ENCODE measurements around the gene PRAMEF6. TPM values are rescaled to one million over a fixed set of nuclear protein-coding genes. Genes with fewer than 3 reads are reported as not detected.
"Not testable (repeated sequence)": the region's sequence is repeated elsewhere in the genome, so short reads cannot be mapped to it uniquely, and the experiment has no call there.

PRAMEF6 gene
- not detected for total RNA-seq

DNA sequence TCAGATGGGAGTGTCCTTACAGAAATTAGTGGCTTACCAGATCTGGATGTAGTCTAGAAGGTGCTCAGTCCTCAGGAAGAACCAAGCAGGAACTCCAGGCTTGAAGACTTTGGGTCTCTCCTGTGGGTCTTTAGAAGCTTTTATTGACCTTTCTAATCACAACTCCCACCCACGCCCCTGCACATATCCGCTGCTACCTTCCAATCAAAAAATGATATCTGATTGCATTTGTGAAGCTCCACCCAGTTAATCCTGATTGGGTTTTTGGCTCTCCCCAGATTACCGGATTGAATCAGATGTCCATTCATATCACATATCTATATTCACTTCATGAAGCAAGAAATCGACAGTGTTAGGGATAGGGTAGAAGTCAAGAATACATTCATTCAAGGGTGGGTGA lies at the start of gene PRAMEF6:
Gene PRAMEF6 (minus strand): TSS at position 101 of the 400 bp plus-strand sequence. CDS start 5,062 bp downstream, outside the sequence.
- H3K4me3 Mint-ChIP-seq; ATAC-seq; intact Hi-C loops (cut with DNase I, micrococcal nuclease); CTCF ChIA-PET; H3K27me3 Mint-ChIP-seq; H3K9me3 Mint-ChIP-seq (ENCODE audit: low read depth); H3K27ac Mint-ChIP-seq; H3K4me1 Mint-ChIP-seq; POLR2A ChIA-PET; H3K36me3 Mint-ChIP-seq (ENCODE audit: low read depth); DNase-seq: not testable (repeated sequence)

DNA sequence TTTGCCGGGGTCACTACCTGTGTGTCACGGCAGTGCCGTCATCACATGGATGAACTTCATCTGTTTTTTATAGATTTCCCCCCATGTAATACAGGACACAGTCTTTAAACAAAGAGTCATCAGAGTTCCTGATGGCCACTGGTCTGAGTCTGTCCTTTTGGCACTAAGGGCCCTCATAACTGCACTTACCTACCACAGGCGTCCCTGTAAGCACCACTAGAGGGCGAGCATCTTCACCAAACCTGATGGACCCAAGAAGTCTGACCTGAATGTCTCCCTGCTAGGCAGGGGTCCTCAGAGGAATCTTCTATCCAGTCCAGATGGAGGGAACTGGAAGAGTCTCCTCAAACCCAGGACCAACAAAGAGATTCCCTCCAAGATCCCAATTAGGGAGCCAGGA lies 23.0 kb downstream of the PRAMEF6 start:
- ATAC-seq; H3K36me3 Mint-ChIP-seq (ENCODE audit: low read depth); intact Hi-C loops (cut with DNase I, micrococcal nuclease); H3K9me3 Mint-ChIP-seq (ENCODE audit: low read depth); CTCF ChIA-PET; H3K4me1 Mint-ChIP-seq; H3K27ac Mint-ChIP-seq; H3K4me3 Mint-ChIP-seq; DNase-seq; POLR2A ChIA-PET; H3K27me3 Mint-ChIP-seq: not testable (repeated sequence)

DNA sequence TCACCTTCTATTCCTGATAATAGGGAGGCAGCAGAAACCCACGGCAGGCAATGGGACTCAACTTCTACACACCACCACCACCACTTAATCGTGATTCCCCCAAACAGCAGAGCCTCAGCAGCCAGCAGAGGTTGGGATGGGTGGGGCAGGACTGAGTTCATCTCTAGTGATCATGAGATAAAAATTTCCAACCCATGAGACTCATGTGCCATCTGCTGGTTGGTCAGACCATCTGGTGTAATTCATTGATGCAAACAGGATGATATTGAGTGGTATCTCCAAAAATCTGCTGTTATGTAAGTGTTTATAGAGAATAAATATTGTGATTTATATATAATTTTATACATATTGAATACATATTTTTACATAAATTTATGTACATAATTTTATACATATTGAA lies 25.6 kb downstream of the PRAMEF6 start:
- ATAC-seq; H3K4me3 Mint-ChIP-seq; intact Hi-C loops (cut with DNase I, micrococcal nuclease); H3K27me3 Mint-ChIP-seq; H3K27ac Mint-ChIP-seq; H3K36me3 Mint-ChIP-seq (ENCODE audit: low read depth); CTCF ChIA-PET; H3K4me1 Mint-ChIP-seq; POLR2A ChIA-PET; DNase-seq; H3K9me3 Mint-ChIP-seq (ENCODE audit: low read depth): not testable (repeated sequence)

- intact Hi-C loops (cut with DNase I, micrococcal nuclease); ATAC-seq; H3K4me1 Mint-ChIP-seq; H3K9me3 Mint-ChIP-seq (ENCODE audit: low read depth); DNase-seq; H3K4me3 Mint-ChIP-seq; CTCF ChIA-PET; H3K27ac Mint-ChIP-seq; POLR2A ChIA-PET; H3K36me3 Mint-ChIP-seq (ENCODE audit: low read depth); H3K27me3 Mint-ChIP-seq: not testable (repeated sequence)
These were observed 31.1 kb downstream of the PRAMEF6 start, which contains the start of gene PRAMEF7 for GRCh38 chr1:12916310-12916709. Gene PRAMEF7 (plus strand): TSS chr1:12916610. CDS start chr1:12917693, 1,083 bp downstream.

DNA sequence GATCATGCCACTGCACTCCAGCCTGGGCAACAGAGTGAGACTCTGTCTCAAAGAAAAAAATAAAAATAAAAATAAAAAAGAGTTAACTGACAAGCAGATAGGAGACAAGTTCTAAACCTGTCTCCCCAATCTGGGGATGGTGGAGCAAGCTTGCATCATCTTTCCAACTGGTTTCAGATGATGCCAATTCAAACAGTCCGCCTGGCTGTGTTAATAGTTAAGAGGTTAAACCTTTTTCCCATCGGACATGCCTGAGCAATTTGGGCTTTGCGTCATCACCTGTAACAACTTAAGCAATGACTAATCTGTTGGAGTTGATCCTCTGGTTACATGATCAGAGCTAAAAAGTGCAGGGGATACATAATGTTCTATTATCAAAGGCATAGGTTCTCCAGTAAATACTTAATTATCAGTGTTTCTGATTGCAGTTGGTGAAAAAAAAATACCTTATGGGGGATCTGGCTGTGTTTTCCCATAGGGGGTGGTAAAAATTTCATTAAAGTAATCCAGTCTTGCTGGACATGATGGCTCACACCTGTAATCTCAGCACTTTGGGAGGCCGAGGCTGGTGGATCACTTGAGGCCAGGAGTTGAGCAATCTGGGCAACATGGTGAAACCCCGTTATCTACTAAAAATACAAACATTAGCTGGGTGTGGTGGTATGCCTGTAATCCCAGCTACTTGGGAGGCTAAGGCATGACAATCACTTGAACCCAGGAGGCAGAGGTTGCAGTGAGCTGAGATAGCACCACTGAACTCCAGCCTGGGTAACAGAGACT lies 43.4 kb downstream of the PRAMEF6 start:
- H3K9me3 Mint-ChIP-seq (ENCODE audit: low read depth); H3K27ac Mint-ChIP-seq; H3K4me3 Mint-ChIP-seq; CTCF ChIA-PET; DNase-seq; H3K36me3 Mint-ChIP-seq (ENCODE audit: low read depth); ATAC-seq; H3K27me3 Mint-ChIP-seq; H3K4me1 Mint-ChIP-seq; intact Hi-C loops (cut with DNase I, micrococcal nuclease); POLR2A ChIA-PET: not testable (repeated sequence)

GRCh38 chr1:12899186-12899585 lies 48.2 kb downstream of the PRAMEF6 start:
- CTCF ChIA-PET; H3K27me3 Mint-ChIP-seq; H3K27ac Mint-ChIP-seq; H3K4me3 Mint-ChIP-seq; DNase-seq; H3K4me1 Mint-ChIP-seq; intact Hi-C loops (cut with DNase I, micrococcal nuclease); POLR2A ChIA-PET; ATAC-seq; H3K36me3 Mint-ChIP-seq (ENCODE audit: low read depth); H3K9me3 Mint-ChIP-seq (ENCODE audit: low read depth): not testable (repeated sequence)

GRCh38 chr1:12898170-12898569 lies 49.2 kb downstream of the PRAMEF6 start, which contains the start of gene PRAMEF10:
Gene PRAMEF10 (minus strand): TSS chr1:12898270. CDS start chr1:12895847, 2,423 bp downstream.
- POLR2A ChIA-PET; intact Hi-C loops (cut with DNase I, micrococcal nuclease); ATAC-seq; H3K36me3 Mint-ChIP-seq (ENCODE audit: low read depth); CTCF ChIA-PET; H3K27ac Mint-ChIP-seq; H3K4me3 Mint-ChIP-seq; H3K9me3 Mint-ChIP-seq (ENCODE audit: low read depth); H3K4me1 Mint-ChIP-seq; H3K27me3 Mint-ChIP-seq; DNase-seq: not testable (repeated sequence)

Other genes with a start within 250 kb of the PRAMEF6 start
- not detected for gene AADACL3, start 231.5 kb downstream of the PRAMEF6 start, total RNA-seq
- not detected for gene CFAP107, start 201.4 kb downstream of the PRAMEF6 start, total RNA-seq
- gene PRAMEF12, start 173.8 kb downstream of the PRAMEF6 start, total RNA-seq, result not detected
- gene PRAMEF1, start 156.2 kb downstream of the PRAMEF6 start, total RNA-seq, result not detected
- gene PRAMEF11, start 116.2 kb downstream of the PRAMEF6 start, total RNA-seq, result not detected
- not detected for gene HNRNPCL1, start 98.9 kb downstream of the PRAMEF6 start, total RNA-seq
- gene PRAMEF2, start 90.5 kb downstream of the PRAMEF6 start, total RNA-seq, result not detected
- not detected for gene PRAMEF4, start 61.4 kb downstream of the PRAMEF6 start, total RNA-seq
- gene PRAMEF10, start 49.3 kb downstream of the PRAMEF6 start, total RNA-seq, result not detected
- not detected for gene PRAMEF7, start 31.0 kb downstream of the PRAMEF6 start, total RNA-seq
- not detected for gene PRAMEF27, start 109.0 kb upstream of the PRAMEF6 start, total RNA-seq
- gene HNRNPCL3, start 113.2 kb upstream of the PRAMEF6 start, total RNA-seq, result not detected
- gene PRAMEF25, start 123.2 kb upstream of the PRAMEF6 start, total RNA-seq, result not detected
- not detected for gene HNRNPCL2, start 169.3 kb upstream of the PRAMEF6 start, total RNA-seq
- not detected for gene PRAMEF26, start 208.4 kb upstream of the PRAMEF6 start, total RNA-seq
- not detected for gene HNRNPCL4, start 218.1 kb upstream of the PRAMEF6 start, total RNA-seq
- not detected for gene PRAMEF9, start 224.3 kb upstream of the PRAMEF6 start, total RNA-seq